ENCODE measurements around the gene ERC2. TPM values are rescaled to one million over a fixed set of nuclear protein-coding genes. Genes with fewer than 3 reads are reported as not detected.

Gene ERC2
- total and polyA plus RNA-seq, 2 donors (not counting 1 experiment from before 2014, with no cell fraction given), result 0.14 to 0.17 TPM

- Histone ChIP-seq H3K27me3 (ENCODE audit: control insufficient read depth, insufficient read depth, low read length) (no peaks in the 10 kb centered on the region), H3K9me3 (ENCODE audit: control insufficient read depth, insufficient read depth, low read depth, low read length) (no peaks in the 10 kb centered on the region), H2AFZ (ENCODE audit: low read length) (no peak overlapping the region), H3K27ac (ENCODE audit: insufficient read depth, low read length) (no peak overlapping the region), H3K36me3 (ENCODE audit: control insufficient read depth, insufficient read depth, low read length) (no peaks in the 10 kb centered on the region), H3K79me2 (ENCODE audit: control insufficient read depth, insufficient read depth, low read length) (no peaks in the 10 kb centered on the region), H3K4me3 (replicated peaks in 1 of 4; ENCODE audit: control extremely low read depth in 1 of 4, insufficient read depth in 1 of 4, low read depth in 3 of 4, low read length in 4 of 4) (no peak overlapping the region), H4K20me1 (ENCODE audit: control insufficient read depth, extremely low read depth, insufficient read depth, low read length) (no peaks in the 10 kb centered on the region), H3K9ac (ENCODE audit: insufficient read depth, low read length) (no peak overlapping the region), H3K4me2 (ENCODE audit: extremely low read depth, insufficient read depth, low read length) (no peak overlapping the region), H3K4me1 (ENCODE audit: control insufficient read depth, extremely low read depth, insufficient read depth, low read length) (peaks cover 10% of the 10 kb centered on the region)
- TF ChIP-seq CTCF (conservative IDR thresholded peaks at IDR 0.05 in 1 of 2, IDR thresholded peaks at IDR 0.05 in 1 of 2; ENCODE audit: low read depth in 1 of 2, low read length in 2 of 2) (no peak), EZH2 (IDR thresholded peaks at IDR 0.05; ENCODE audit: low read length, missing control alignments) (no peak)
- no peak for DNase-seq (ENCODE audit: low read depth in 2 of 2)
These were observed 953.3 kb downstream of the ERC2 start for GRCh38 chr3:55514962-55515361.

- Histone ChIP-seq H3K27me3 (ENCODE audit: control insufficient read depth, insufficient read depth, low read length) (no peaks in the 10 kb centered on the region), H4K20me1 (ENCODE audit: control insufficient read depth, extremely low read depth, insufficient read depth, low read length) (no peaks in the 10 kb centered on the region), H2AFZ (ENCODE audit: low read length) (no peak overlapping the region), H3K4me3 (replicated peaks in 1 of 4; ENCODE audit: control extremely low read depth in 1 of 4, insufficient read depth in 1 of 4, low read depth in 3 of 4, low read length in 4 of 4) (no peak overlapping the region), H3K79me2 (ENCODE audit: control insufficient read depth, insufficient read depth, low read length) (no peaks in the 10 kb centered on the region), H3K36me3 (ENCODE audit: control insufficient read depth, insufficient read depth, low read length) (no peaks in the 10 kb centered on the region), H3K9ac (ENCODE audit: insufficient read depth, low read length) (no peak overlapping the region), H3K27ac (ENCODE audit: insufficient read depth, low read length) (no peak overlapping the region), H3K9me3 (ENCODE audit: control insufficient read depth, insufficient read depth, low read depth, low read length) (no peaks in the 10 kb centered on the region), H3K4me1 (ENCODE audit: control insufficient read depth, extremely low read depth, insufficient read depth, low read length) (peaks cover 10% of the 10 kb centered on the region), H3K4me2 (ENCODE audit: extremely low read depth, insufficient read depth, low read length) (peak overlapping the region; percentile 2)
- TF ChIP-seq EZH2 (IDR thresholded peaks at IDR 0.05; ENCODE audit: low read length, missing control alignments) (no peak), CTCF (conservative IDR thresholded peaks at IDR 0.05 in 1 of 2, IDR thresholded peaks at IDR 0.05 in 1 of 2; ENCODE audit: low read depth in 1 of 2, low read length in 2 of 2) (no peak)
- no peak for DNase-seq (ENCODE audit: low read depth in 2 of 2)
These were observed 955.5 kb downstream of the ERC2 start for GRCh38 chr3:55512571-55513343.

- no peaks in the 10 kb centered on the region for H4K20me1 ChIP-seq (ENCODE audit: control insufficient read depth, extremely low read depth, insufficient read depth, low read length)
- no peaks in the 10 kb centered on the region for H3K27me3 ChIP-seq (ENCODE audit: control insufficient read depth, insufficient read depth, low read length)
- H3K79me2 ChIP-seq (ENCODE audit: control insufficient read depth, insufficient read depth, low read length), result no peaks in the 10 kb centered on the region
- DNase-seq (ENCODE audit: low read depth in 2 of 2), result peak; percentile 83 to 88
- TF ChIP-seq CTCF (conservative IDR thresholded peaks at IDR 0.05 in 1 of 2, IDR thresholded peaks at IDR 0.05 in 1 of 2; ENCODE audit: low read depth in 1 of 2, low read length in 2 of 2) (no peak), EZH2 (IDR thresholded peaks at IDR 0.05; ENCODE audit: low read length, missing control alignments) (no peak)
- no peak overlapping the region for H3K4me3 ChIP-seq (replicated peaks in 1 of 4; ENCODE audit: control extremely low read depth in 1 of 4, insufficient read depth in 1 of 4, low read depth in 3 of 4, low read length in 4 of 4)
- H3K36me3 ChIP-seq (ENCODE audit: control insufficient read depth, insufficient read depth, low read length), result no peaks in the 10 kb centered on the region
- H3K4me1 ChIP-seq (ENCODE audit: control insufficient read depth, extremely low read depth, insufficient read depth, low read length), result peaks cover 10% of the 10 kb centered on the region
- H3K9me3 ChIP-seq (ENCODE audit: control insufficient read depth, insufficient read depth, low read depth, low read length), result no peaks in the 10 kb centered on the region
- H3K9ac ChIP-seq (ENCODE audit: insufficient read depth, low read length), result no peak overlapping the region
- H2AFZ ChIP-seq (ENCODE audit: low read length), result no peak overlapping the region
- H3K4me2 ChIP-seq (ENCODE audit: extremely low read depth, insufficient read depth, low read length), result peak overlapping the region; percentile 73
- no peak overlapping the region for H3K27ac ChIP-seq (ENCODE audit: insufficient read depth, low read length)
These were observed 956.2 kb downstream of the ERC2 start for GRCh38 chr3:55511895-55512570.

All from fibroblast of lung (primary cell).